SK-N-SH (cell line): ENCODE results near the gene TRAK1. TPM values are rescaled to one million over a fixed set of nuclear protein-coding genes. Genes with fewer than 3 reads are reported as not detected.

Source experiments
- CTCF ChIA-PET: fragments of 300-600, 350-600 bp; formaldehyde crosslinking; extraction: SDS; loops from one replicate; lab custom pipeline; 2021; lab: Yijun Ruan, JAX
- POLR2A ChIA-PET: fragments of 350-600 bp; sonication (Branson Sonifier 250); formaldehyde crosslinking; extraction: SDS; loops from one replicate; lab custom pipeline; 2020; ENCODE audit warnings: antibody characterized with exemption, inconsistent platforms; lab: Yijun Ruan, JAX
- DNase-seq: peaks from one replicate; pipeline ENCODE4 v3.0.0; 2012
- H2AFZ ChIP-seq: fragments of 200-600 bp; sonication (generic); 2 replicates; pipeline ENCODE4 v1.8.1; 2016; ENCODE audit warnings: antibody characterized with exemption, mild to moderate bottlenecking, low read depth
- H3F3A ChIP-seq: fragments of 200-600 bp; sonication (generic); replicated peaks from 2 replicates; pipeline ENCODE3; 2016; ENCODE audit warnings: antibody characterized with exemption, mild to moderate bottlenecking; ENCODE audit not compliant: insufficient read depth
- H3K27ac ChIP-seq, 2 experiments: fragments of 200-500 bp in 1 of 2; fragments of 200-600 bp in 1 of 2; sonication (Bioruptor generic) in 1 of 2; sonication (generic), shearing (Covaris generic) in 1 of 2; 2 replicates each; pipeline versions ENCODE4 v1.5.1 to v1.6.1; 2014 to 2016; ENCODE audit warnings: low read depth in 2 of 2, inconsistent platforms in 1 of 2, low read length in 1 of 2, mild to moderate bottlenecking in 1 of 2, mixed read lengths in 1 of 2
- H3K27me3 ChIP-seq: fragments of 200-600 bp; sonication (generic), shearing (Covaris generic); 2 replicates; pipeline ENCODE4 v1.6.1; 2016; ENCODE audit warnings: mixed run types; ENCODE audit not compliant: insufficient read depth
- H3K36me3 ChIP-seq, 2 experiments: fragments of 200-500 bp in 1 of 2; fragments of 200-600 bp in 1 of 2; sonication (Bioruptor generic) in 1 of 2; sonication (generic) in 1 of 2; replicated peaks in 1 of 2; 2 replicates each; pipeline versions ENCODE3 to v1.5.1; 2014 to 2016; ENCODE audit warnings: low read length in 1 of 2, mild to moderate bottlenecking in 1 of 2; ENCODE audit not compliant: insufficient read depth in 2 of 2, control insufficient read depth in 1 of 2
- H3K4me1 ChIP-seq, 2 experiments: fragments of 200-500 bp in 1 of 2; fragments of 200-600 bp in 1 of 2; sonication (Bioruptor generic) in 1 of 2; sonication (generic), shearing (Covaris generic) in 1 of 2; 2 replicates each; pipeline versions ENCODE4 v1.5.1 to v1.6.1; 2014 to 2016; ENCODE audit warnings: low read depth in 1 of 2, low read length in 1 of 2, mixed run types in 1 of 2; ENCODE audit not compliant: insufficient read depth in 2 of 2, control insufficient read depth in 1 of 2
- H3K4me2 ChIP-seq: fragments of 200-600 bp; sonication (generic), shearing (Covaris generic); 2 replicates; pipeline ENCODE4 v1.6.1; 2017; ENCODE audit warnings: mixed run types
- H3K4me3 ChIP-seq, 2 experiments: fragments of 200-500 bp in 1 of 2; fragments of 200-600 bp in 1 of 2; sonication (Bioruptor generic) in 1 of 2; sonication (generic), shearing (Covaris generic) in 1 of 2; 2 replicates each; pipeline versions ENCODE4 v1.5.1 to v1.8.1; 2014 to 2016; ENCODE audit warnings: low read depth in 2 of 2, inconsistent platforms in 1 of 2, low read length in 1 of 2, mild to moderate bottlenecking in 1 of 2, mixed read lengths in 1 of 2, moderate library complexity in 1 of 2
- H3K79me2 ChIP-seq: fragments of 200-600 bp; sonication (generic); 2 replicates; pipeline ENCODE4 v1.8.1; 2017; ENCODE audit warnings: mild to moderate bottlenecking; ENCODE audit not compliant: insufficient read depth
- H3K9ac ChIP-seq: fragments of 200-600 bp; sonication (generic); 2 replicates; pipeline ENCODE4 v1.6.1; 2017; ENCODE audit warnings: mixed run types
- H3K9me2 ChIP-seq: fragments of 200-600 bp; sonication (generic); 2 replicates; pipeline ENCODE4 v1.6.1; 2017; ENCODE audit warnings: mixed run types
- H3K9me3 ChIP-seq: fragments of 200-600 bp; sonication (generic); 2 replicates; pipeline ENCODE4 v1.6.1; 2017; ENCODE audit warnings: mixed run types, mild to moderate bottlenecking, moderate library complexity
- H4K20me1 ChIP-seq: fragments of 200-600 bp; sonication (generic); 2 replicates; pipeline ENCODE4 v1.6.1; 2017; ENCODE audit warnings: mild to moderate bottlenecking, mixed run types; ENCODE audit not compliant: insufficient read depth
- CHD2 ChIP-seq: fragments of 150-350 bp; IDR thresholded peaks from 2 replicates; pipeline ENCODE4 v1.6.1; 2018; ENCODE audit warnings: low read length; ENCODE audit not compliant: partially characterized antibody
- ELF1 ChIP-seq: IDR thresholded peaks from 2 replicates; pipeline ENCODE4 v1.4.0; 2012
- EP300 ChIP-seq, 2 experiments: IDR thresholded peaks; 2 replicates each; pipeline versions ENCODE4 v1.4.0 to v1.6.1; 2012; ENCODE audit warnings: borderline replicate concordance in 1 of 2, low read depth in 1 of 2, low read length in 1 of 2
- EZH2phosphoT487 ChIP-seq: fragments of 200-600 bp; sonication (generic); IDR thresholded peaks from 2 replicates; pipeline ENCODE4 v1.6.1; 2017; ENCODE audit warnings: low read depth, mixed run types, mild to moderate bottlenecking, antibody characterized with exemption, moderate library complexity, borderline replicate concordance
- FOSL2 ChIP-seq: IDR thresholded peaks from 2 replicates; pipeline ENCODE4 v1.4.0; 2012; ENCODE audit warnings: low read depth, mild to moderate bottlenecking, moderate library complexity, borderline replicate concordance
- FOXJ3 ChIP-seq: sonication (generic); formaldehyde crosslinking; IDR thresholded peaks from 2 replicates; pipeline ENCODE4 v1.5.1; 2020; ENCODE audit warnings: mild to moderate bottlenecking, missing genetic modification reagents
- MEF2A ChIP-seq: IDR thresholded peaks from 2 replicates; pipeline ENCODE4 v1.4.0; 2012; ENCODE audit warnings: low read depth, borderline replicate concordance
- NFIC ChIP-seq: IDR thresholded peaks from 2 replicates; pipeline ENCODE4 v1.4.0; 2012; ENCODE audit warnings: borderline replicate concordance
- RAD21 ChIP-seq: IDR thresholded peaks from 2 replicates; pipeline ENCODE4 v1.6.1; 2012; ENCODE audit warnings: mild to moderate bottlenecking, low read length
- RCOR1 ChIP-seq: fragments of 150-350 bp; IDR thresholded peaks from 2 replicates; pipeline ENCODE4 v1.6.1; 2017; ENCODE audit warnings: antibody characterized with exemption, low read length
- RFX5 ChIP-seq: IDR thresholded peaks from 2 replicates; pipeline ENCODE4 v1.6.1; 2012; ENCODE audit warnings: mild to moderate bottlenecking, improper control_type of control experiment, low read length
- SIN3A ChIP-seq: IDR thresholded peaks from 2 replicates; pipeline ENCODE4 v1.6.1; 2012; ENCODE audit warnings: low read depth, mild to moderate bottlenecking, low read length, moderate library complexity, borderline replicate concordance
- SMC3 ChIP-seq: IDR thresholded peaks from 2 replicates; pipeline ENCODE4 v1.6.1; 2012; ENCODE audit warnings: low read depth, low read length, improper control_type of control experiment
- TAF1 ChIP-seq: IDR thresholded peaks from 2 replicates; pipeline ENCODE4 v1.6.1; 2012; ENCODE audit warnings: low read depth, mild to moderate bottlenecking, low read length, moderate library complexity, borderline replicate concordance
- TCF12 ChIP-seq: IDR thresholded peaks from 2 replicates; pipeline ENCODE4 v1.4.0; 2012
- TEAD4 ChIP-seq: IDR thresholded peaks from 2 replicates; pipeline ENCODE4 v1.4.0; 2012; ENCODE audit warnings: mild to moderate bottlenecking, borderline replicate concordance; ENCODE audit not compliant: insufficient read depth
- WGBS: methylation state at CpG from one replicate; pipeline ENCODE4 v1.1.6; 2017; ENCODE audit warnings: low lambda C conversion rate; 5-methylcytosine and 5-hydroxymethylcytosine counted together
- polyA plus RNA-seq, 3 experiments: library from polyadenylated mRNA; depleted of rRNA; stranded (reverse); fragments of >200 nt; gene quantifications; 2 replicates each; pipeline ENCODE4 v1.2.3, GENCODE V29; 2012
- TF ChIP-seq, protein P1 (sequence below): IDR thresholded peaks from 2 replicates; pipeline ENCODE4 v1.4.0; 2012; ENCODE audit warnings: low read depth
- TF ChIP-seq, protein P2 (sequence below): IDR thresholded peaks from 2 replicates; pipeline ENCODE4 v1.6.1; 2012; ENCODE audit warnings: mild to moderate bottlenecking, low read depth, low read length, moderate library complexity
- TF ChIP-seq, protein P3 (sequence below): IDR thresholded peaks from 2 replicates; pipeline ENCODE4 v1.4.0; 2012; ENCODE audit warnings: low read depth, borderline replicate concordance
- TF ChIP-seq, protein P4 (sequence below): IDR thresholded peaks from 2 replicates; pipeline ENCODE4 v1.4.0; 2012; ENCODE audit warnings: low read depth, borderline replicate concordance

TRAK1 gene
- polyA plus RNA-seq, 1 of the 3 experiments (the other 2 are of a cell fraction), result 12.5 TPM

DNA sequence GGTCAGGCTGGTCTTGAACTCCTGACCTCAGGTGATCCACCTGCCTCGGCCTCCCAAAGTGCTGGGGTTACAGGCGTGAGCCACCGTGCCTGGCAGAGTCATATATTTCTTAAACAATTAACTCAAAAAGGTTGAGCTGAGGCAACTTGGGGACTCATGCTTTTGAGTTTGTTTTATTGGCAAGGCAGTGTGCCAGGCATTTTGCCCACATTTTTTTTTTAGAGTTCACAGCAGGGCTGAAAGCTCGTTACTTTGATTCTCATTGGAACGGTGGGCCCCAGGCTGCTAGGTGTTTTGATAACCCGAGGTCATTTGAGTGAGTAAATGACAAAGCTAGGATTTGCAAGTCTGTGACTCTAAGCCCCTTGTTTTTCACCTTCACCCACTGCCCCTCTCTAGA is 98.6 kb downstream of the TRAK1 start:
- Histone ChIP-seq H3K9me2 (no peaks in the 10 kb centered on the region), H4K20me1 (0 out of 2 replicates have a peak, but pooled peaks cover 5% of the 10 kb centered on the region), H3K27ac (no peak overlapping the region), H3K9ac (no peak overlapping the region), H3K4me3 (no peak overlapping the region), H3K79me2 (no peaks in the 10 kb centered on the region), H3K27me3 (no peaks in the 10 kb centered on the region), H3K4me2 (no peak overlapping the region), H2AFZ (no peak overlapping the region), H3K4me1 (peaks cover 0 to 2% of the 10 kb centered on the region in 2 experiments; a peak in 1 of 4 replicates), H3K9me3 (no peaks in the 10 kb centered on the region), H3F3A (peaks cover 3% of the 10 kb centered on the region), H3K36me3 (peaks cover 0 to 16% of the 10 kb centered on the region in 2 experiments)
- TF ChIP-seq SMC3 (no peak), TAF1 (no peak), TCF12 (no peak), FOXJ3 (no peak), RFX5 (no peak), ELF1 (no peak)
- no peak for DNase-seq
- 85% methylated on average over 6 of the region's 6 CpGs for WGBS
- CTCF ChIA-PET, result interaction anchor here (0.7 to 16.9 kb wide), 12 partner anchors 10 to 629 kb away, joined by 3 to 261 read pairs (median 12); no protein-coding TSS in a partner anchor
- POLR2A ChIA-PET, result no interaction called here

DNA sequence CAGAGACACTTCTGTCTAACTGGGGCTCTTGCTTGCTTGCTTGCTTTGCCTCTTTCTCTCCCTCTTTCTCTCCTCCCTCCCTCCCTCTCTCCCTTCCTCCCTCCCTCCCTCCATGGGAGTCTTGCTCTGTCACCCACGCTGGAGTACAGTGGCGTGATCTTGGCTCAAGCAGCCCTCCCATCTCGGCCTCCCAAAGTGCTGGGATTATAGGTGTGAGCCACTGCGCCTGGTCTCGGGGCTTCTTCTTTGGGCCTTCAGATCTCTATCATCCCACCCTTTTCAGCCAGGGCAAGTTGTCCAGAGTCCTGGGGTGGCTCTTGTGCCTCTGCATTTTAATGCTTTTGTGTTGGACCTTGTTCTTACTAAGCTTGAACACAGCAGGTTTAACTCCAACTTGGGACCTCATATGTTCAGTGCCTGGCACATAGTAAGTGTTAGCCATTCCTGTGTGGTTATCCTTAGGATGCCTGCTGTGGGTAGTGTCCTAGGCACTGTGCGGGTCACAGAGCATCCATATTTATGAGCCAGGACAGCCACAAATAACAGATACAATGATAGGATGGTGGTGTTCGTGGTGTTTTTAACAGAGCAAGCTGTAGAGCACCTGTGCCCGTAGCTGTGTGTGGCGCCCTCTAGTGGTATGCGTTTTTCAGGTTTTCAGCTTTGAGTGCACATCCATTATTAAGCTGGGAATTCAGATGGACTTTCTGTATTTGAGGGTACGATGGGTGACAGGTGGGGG is 99.7 kb downstream of the TRAK1 start:
- ChIA-PET CTCF (interaction anchor here (0.5 to 16.9 kb wide), 63 partner anchors 9 to 1610 kb away, joined by 3 to 261 read pairs (median 5); no protein-coding TSS in a partner anchor), POLR2A (interaction anchor here (1.0 kb wide), 2 partner anchors 16 to 73 kb away, joined by 3 to 4 read pairs; no protein-coding TSS in a partner anchor)
- peaks cover 0 to 2% of the 10 kb centered on the region in 2 experiments; a peak in 1 of 4 replicates for H3K4me1 ChIP-seq
- H3K79me2 ChIP-seq, result no peaks in the 10 kb centered on the region
- H4K20me1 ChIP-seq, result 0 out of 2 replicates have a peak, but pooled peaks cover 5% of the 10 kb centered on the region
- no peak overlapping the region for H3K9ac ChIP-seq
- H3K9me2 ChIP-seq, result no peaks in the 10 kb centered on the region
- H2AFZ ChIP-seq, result no peak overlapping the region
- DNase-seq, result peak; percentile 67
- no peak overlapping the region; a peak in 1 of 4 replicates for H3K27ac ChIP-seq
- H3K36me3 ChIP-seq, result peaks cover 0 to 23% of the 10 kb centered on the region in 2 experiments
- H3K4me3 ChIP-seq, result peak overlapping the region in 1 of 2 experiments; percentile 26; a peak in 1 of 4 replicates
- no peak overlapping the region for H3K4me2 ChIP-seq
- peaks cover 3% of the 10 kb centered on the region for H3F3A ChIP-seq
- 45% methylated on average over 10 of the region's 11 CpGs for WGBS
- no peaks in the 10 kb centered on the region for H3K27me3 ChIP-seq
- H3K9me3 ChIP-seq, result no peaks in the 10 kb centered on the region
- TF ChIP-seq RAD21 (peak; percentile 78), SMC3 (peak; percentile 85), CHD2 (no peak), RFX5 (no peak), FOSL2 (no peak), TEAD4 (no peak), ELF1 (no peak), EZH2phosphoT487 (no peak), RCOR1 (no peak), NFIC (no peak), EP300 (IDR thresholded peaks at IDR 0.05; ENCODE audit: borderline replicate concordance in 1 of 2, low read depth in 1 of 2, low read length in 1 of 2) (no peak), SIN3A (no peak), FOXJ3 (no peak), MEF2A (no peak)
- TF ChIP-seq, protein P1, sequence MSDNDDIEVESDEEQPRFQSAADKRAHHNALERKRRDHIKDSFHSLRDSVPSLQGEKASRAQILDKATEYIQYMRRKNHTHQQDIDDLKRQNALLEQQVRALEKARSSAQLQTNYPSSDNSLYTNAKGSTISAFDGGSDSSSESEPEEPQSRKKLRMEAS, result no peak
- TF ChIP-seq, protein P2, sequence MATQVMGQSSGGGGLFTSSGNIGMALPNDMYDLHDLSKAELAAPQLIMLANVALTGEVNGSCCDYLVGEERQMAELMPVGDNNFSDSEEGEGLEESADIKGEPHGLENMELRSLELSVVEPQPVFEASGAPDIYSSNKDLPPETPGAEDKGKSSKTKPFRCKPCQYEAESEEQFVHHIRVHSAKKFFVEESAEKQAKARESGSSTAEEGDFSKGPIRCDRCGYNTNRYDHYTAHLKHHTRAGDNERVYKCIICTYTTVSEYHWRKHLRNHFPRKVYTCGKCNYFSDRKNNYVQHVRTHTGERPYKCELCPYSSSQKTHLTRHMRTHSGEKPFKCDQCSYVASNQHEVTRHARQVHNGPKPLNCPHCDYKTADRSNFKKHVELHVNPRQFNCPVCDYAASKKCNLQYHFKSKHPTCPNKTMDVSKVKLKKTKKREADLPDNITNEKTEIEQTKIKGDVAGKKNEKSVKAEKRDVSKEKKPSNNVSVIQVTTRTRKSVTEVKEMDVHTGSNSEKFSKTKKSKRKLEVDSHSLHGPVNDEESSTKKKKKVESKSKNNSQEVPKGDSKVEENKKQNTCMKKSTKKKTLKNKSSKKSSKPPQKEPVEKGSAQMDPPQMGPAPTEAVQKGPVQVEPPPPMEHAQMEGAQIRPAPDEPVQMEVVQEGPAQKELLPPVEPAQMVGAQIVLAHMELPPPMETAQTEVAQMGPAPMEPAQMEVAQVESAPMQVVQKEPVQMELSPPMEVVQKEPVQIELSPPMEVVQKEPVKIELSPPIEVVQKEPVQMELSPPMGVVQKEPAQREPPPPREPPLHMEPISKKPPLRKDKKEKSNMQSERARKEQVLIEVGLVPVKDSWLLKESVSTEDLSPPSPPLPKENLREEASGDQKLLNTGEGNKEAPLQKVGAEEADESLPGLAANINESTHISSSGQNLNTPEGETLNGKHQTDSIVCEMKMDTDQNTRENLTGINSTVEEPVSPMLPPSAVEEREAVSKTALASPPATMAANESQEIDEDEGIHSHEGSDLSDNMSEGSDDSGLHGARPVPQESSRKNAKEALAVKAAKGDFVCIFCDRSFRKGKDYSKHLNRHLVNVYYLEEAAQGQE, result no peak
- TF ChIP-seq, protein P3, sequence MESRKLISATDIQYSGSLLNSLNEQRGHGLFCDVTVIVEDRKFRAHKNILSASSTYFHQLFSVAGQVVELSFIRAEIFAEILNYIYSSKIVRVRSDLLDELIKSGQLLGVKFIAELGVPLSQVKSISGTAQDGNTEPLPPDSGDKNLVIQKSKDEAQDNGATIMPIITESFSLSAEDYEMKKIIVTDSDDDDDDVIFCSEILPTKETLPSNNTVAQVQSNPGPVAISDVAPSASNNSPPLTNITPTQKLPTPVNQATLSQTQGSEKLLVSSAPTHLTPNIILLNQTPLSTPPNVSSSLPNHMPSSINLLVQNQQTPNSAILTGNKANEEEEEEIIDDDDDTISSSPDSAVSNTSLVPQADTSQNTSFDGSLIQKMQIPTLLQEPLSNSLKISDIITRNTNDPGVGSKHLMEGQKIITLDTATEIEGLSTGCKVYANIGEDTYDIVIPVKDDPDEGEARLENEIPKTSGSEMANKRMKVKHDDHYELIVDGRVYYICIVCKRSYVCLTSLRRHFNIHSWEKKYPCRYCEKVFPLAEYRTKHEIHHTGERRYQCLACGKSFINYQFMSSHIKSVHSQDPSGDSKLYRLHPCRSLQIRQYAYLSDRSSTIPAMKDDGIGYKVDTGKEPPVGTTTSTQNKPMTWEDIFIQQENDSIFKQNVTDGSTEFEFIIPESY, result no peak
- TF ChIP-seq, protein P4, sequence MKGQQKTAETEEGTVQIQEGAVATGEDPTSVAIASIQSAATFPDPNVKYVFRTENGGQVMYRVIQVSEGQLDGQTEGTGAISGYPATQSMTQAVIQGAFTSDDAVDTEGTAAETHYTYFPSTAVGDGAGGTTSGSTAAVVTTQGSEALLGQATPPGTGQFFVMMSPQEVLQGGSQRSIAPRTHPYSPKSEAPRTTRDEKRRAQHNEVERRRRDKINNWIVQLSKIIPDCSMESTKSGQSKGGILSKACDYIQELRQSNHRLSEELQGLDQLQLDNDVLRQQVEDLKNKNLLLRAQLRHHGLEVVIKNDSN, result no peak
